ENCODE results near the gene BAG1.
A peak's percentile ranks its signal among the peaks of the same experiment; 100 is the strongest.

The BAG1 gene

DNA sequence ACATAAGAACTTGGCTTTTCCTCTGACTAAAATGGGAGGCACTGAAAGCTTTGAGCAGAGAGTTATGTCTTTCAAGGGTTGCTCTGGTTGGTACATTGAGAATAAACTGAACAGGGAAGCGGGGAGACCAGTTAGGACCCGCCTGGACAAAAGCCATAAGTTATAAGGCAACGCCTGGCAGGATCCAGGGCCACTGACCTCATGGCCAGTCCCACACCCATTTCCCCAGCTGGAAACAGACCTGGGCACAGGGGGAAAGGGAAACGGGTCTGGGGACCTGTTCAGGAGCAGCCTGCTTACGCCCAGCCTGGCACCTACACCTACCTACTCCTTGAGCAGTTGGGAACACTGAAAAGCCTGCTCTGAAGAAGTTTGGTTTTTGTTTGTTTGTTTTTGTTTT, 23.2 kb downstream of the BAG1 start:
- DNase-seq, result no peak

DNA sequence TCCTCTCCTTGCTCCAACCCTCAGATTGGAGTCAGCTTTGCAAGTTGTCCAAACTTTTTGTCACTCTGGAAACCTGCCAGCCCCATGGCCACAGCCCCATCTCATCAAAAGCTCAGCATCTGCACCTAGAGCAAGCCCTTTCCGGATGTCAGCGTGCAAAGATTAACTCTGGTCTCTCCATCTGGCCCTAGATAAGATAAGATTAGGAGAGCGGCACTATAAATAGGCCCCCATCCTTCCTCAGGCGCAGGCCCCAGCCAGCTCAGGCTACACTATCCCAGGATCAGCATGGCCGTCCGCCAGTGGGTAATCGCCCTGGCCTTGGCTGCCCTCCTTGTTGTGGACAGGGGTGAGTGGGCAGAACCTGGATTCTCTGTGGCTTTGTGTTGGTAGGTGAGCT, 24.6 kb downstream of the BAG1 start, which contains the start of gene SPINK4:
TSS of gene SPINK4 (plus strand) at position 247 of the 400 bp plus-strand sequence. CDS start at position 289, 42 bp downstream.
- no peak for DNase-seq

DNA sequence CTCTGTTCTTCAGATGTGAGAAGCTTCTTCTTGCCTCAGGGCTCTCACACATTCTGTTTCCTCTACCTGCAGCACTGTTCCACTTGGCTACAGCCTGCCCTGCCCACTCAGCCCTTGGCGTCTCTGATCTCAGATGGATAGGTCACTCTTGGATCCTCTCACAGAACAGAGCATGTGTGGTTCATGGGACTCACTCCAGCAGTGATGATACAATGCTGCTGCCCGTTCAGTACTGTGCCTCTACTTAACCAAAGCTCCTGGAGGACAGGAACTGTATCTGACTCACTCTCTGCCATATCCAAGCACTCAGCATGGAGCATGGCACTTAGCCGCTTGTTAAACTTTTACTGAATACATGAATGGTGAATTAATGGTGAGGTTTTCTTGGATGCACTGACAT, 27.9 kb downstream of the BAG1 start:
- DNase-seq, result no peak

DNA sequence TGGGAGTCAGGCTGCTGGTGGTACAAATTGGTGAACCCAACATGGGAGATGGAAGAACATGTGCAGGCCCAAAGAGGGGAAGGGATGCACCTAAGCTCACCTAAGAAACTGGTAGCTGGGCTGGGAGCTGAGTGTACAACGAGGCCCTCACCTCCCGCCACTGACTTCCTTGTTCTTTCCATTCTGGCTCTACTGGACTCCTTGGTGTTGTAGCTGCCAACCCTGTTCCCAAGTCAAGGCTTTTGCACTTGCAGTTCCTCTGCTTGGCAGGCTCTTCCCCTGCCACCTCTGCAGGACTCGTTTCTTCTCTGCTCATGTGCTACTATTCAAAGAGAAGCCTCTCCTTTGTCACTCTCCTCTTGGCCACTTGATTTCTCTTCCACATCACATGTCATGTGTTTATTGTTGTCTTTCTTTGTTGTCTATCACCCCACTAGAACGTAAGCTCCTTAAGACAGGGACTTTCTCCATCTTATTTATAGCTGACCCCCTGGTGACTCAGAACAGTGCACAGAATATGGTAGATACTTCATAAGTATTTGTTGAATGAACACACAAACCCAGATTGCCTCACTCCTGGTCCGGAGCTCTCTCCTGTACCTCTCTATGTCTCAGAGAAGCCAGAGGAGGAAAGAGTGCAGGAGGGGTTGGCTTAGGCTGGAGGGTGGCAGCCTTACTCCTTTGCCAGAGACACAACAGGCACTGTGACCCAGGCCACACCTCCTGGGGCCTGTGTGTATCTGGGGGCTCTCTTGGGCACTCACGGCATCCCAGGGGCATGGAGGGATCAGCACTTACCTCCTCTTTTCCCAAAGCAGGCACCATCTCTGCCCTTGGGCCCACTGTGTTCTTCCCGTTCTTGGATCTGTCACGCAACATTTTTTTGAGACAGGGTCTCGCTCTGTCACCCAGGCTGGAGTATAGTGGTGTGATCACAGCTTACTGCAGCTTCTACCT, 29.7 kb downstream of the BAG1 start:
- DNase-seq, result no peak

DNA sequence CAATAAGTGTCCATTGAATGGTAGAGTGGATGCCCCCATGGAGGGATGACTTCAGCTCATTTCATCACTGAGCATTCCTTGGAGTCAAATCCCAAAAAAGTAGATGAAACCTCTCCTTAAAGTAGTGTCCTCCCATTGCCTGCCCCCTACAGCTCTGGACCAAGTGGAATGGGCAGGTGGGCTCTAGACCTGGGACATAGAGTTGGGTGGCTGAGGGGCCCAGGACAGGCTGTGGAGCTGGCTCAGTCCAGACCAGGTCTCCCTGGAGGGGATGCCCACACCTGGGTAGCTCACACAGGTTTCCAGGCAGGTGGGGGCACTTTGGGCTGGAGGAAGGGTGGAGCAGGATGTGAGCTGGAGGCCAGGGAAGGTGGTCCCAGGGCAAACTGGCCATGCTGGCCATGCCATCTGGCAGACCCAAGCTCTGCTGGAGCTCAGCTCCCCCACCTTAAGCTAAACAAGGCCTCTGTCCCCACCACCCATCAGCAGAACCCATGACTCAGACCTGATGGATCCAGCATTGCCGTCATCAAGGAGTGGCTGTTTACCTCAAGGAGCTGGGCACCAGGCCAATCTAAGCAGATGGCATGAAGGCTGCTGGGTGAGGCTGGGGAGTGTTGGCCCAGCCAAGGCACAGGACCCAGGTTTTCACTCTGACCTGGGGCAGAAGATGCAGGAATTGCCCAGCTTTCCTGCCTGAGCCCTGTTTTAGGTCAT, 30.7 kb downstream of the BAG1 start:
- DNase-seq, result no peak

DNA sequence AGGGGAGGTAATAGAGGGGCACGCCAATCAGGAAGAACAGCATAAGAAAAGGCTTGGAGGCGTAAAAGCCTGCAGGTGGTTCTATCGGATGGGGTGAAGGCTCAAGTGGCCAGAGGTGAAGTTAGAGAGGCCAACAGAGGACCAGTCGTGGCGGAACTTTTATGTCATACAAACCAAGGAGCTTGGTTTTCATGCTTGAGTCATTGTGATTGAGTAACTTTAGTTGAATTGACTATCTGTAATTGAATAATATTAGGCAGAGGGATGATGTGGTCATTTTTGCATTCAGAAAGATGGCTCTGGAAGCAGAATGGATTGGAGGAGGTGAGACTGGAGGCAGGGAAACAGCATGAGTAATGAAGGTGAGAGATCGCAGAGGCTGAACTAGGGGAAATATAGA, 31.7 kb downstream of the BAG1 start:
- DNase-seq, result no peak

DNA sequence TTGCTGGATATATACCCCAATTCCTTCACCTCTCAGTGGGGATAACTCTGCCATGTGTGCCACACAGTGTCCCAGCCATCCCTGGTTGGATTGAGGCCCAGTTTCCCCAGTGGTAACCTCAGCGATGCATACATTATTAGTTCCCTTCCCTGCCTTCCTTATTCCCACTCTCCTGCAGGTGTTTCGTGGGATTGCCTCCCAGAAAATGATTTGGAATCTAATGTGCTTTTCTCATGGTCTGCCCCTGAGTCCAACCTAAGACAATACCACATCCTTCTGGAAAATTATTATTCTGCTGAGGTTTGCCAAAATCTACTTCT, 32.9 kb downstream of the BAG1 start:
- no peak for DNase-seq

DNA sequence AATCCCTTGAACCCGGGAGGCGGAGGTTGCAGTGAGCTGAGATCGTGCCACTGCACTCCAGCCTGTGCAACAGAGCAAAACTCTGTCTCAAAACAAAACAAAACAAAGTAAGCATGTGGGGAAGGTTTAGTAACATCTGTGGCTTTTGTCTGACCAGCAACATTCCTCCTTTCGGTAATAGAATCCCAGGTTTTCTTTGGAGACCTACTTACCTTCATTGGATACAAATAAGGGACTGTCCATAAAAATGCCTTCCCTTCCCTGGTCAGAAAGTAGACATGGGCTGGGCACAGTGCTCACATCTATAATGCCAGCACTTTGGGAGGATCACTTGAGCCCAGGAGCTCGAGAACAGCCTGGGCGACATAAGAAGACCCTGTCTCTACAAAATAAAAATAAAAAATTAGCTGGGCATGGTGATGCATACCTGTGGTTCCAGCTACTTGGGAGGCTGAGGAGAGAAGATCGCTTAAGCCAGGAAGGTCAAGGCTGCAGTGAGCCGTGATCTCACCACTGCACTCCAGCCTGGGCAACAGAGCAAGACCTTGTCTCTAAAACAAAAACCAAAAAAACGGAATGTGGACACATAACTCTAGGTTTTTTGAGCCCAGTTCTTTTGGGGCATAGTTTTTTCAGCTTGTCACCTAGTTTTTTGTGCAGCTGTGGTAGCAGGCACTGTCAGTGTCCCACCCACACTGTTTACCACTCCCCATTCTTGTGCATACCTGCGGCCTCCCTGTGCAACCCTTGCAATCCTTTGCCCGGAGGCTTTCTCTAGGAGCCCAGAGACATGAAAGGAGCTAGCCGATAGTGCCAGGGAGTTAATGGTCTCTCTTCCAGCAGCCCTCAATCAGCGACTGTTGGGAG, 33.5 kb downstream of the BAG1 start:
- DNase-seq, result no peak

DNA sequence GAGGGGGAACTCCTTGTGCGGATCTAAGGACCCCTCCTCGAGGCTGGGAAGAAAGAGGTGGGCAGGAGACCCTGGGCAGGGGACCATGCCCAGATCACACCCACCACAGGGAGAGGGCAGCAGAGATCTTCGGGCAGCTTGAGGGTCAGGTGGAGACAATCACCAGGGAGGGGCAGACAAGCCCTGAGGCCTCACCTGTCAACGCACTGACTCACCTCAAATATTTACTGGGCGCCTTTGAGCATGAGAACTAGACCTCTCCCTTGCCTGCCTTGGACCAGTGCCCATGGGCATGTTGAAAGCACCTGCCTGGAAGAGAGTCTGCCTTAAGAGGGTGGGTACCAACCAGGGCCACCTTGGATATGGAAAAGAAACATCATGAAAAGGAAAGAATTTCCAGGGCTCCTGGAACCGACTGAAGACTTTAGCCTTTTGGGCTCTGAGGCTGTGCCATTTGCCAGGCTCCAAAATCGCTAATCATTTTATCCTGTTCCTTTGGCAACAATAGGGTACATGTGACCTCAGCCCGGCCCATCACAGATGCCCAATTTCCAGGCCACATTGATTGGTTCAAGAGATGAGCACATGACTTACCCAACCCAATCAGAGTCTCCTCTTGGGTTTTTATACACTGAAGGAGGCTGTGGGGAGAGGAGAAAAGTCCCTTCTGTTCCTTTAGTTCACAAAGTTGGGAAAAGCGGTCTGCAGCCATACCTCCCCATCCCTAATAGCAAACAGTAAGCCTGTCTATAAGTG, 35.0 kb downstream of the BAG1 start:
- no peak for DNase-seq

DNA sequence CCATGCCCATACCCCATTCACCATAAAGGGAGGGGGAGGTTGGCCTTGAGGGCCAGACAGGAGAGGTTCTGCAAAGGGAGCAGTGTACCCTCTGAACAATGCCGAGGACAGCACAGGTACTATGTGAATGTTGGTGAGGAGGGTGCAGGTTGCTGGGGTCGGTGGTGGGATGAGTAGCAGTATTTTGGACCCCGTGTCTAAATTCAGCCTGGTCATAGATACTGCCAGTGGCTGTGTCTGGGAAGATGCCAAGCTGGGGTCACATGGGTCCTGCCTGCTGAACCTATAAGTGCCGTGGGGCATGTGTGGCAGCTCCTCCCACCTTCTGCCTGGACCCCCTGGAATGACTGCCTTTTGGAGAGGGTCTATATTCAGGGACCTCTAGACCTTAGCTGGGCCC, 35.9 kb downstream of the BAG1 start:
- DNase-seq, result no peak

DNA sequence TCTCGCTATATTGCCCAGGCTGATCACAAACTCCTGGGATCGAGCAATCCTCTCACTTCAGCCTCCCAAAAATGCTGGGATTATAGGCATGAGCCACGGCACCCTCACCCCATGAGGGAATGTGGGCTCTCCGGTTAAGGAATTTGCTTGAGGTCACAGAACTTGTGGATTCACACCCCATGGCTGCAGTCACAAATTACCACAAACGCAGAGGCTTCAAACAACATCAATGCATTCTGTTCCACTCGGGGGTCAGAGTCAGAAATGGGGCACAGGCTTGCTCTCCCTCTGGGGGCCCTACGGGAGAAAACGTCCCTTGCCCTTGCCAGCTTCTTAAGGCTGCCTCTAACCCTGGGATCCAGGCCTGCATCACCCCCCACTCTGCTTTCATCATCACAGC, 36.8 kb downstream of the BAG1 start:
- no peak for DNase-seq

DNA sequence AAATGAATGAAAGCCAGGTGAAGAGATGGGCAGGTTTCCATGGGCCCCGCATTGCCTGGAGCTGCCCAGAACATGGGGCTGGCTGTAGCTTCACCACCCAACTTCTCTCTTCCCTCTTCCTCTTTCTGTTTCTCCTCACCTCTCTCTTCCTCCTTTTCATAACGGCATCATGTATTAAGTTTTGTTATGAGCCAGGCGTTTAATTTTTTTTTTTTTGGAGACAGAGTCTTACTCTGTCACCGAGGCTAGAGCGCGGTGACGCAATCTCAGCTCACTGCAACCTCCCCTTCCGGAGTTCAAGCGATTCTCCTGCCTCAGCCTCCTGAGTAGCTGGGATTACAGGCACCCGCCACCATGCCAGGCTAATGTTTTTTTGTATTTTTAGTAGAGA, 37.5 kb downstream of the BAG1 start:
- no peak for DNase-seq

DNA sequence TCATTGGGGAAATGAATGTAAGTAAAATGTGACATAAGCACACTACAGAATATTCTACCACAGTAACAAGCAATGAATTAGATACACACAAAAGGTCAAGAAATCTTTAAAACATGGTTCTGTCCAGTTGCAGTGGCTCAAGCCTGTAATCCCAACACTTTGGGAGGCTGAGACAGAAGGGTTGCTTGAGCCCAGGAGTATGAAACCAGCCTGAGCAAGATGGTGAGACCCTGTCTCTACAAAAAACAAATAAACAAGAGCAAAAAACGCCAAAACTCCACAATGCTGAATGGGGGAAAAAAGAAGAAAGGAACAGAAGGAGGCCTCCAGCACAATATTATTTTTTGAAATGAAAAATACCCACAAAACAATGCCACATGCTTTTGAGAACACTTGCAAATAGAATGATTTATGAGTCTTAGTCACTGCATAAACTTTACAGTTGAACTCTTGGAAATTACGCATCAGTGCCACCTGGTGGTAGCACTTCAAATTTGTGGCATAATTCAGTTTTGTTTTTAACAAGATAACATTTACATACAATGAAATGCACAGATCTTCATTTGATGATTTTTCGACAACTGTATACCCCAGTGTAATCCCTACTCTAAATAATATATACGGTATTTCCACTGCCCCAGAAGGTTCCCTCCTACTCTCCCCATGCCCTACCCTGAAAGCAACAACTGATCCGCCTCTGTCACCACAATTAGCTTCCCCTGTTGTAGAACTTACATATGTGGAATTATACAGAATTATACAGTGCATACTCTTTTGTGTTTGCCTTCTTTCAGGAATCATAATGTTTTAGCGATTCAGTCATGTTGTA, 39.0 kb downstream of the BAG1 start:
- DNase-seq, result peak; percentile 75

DNA sequence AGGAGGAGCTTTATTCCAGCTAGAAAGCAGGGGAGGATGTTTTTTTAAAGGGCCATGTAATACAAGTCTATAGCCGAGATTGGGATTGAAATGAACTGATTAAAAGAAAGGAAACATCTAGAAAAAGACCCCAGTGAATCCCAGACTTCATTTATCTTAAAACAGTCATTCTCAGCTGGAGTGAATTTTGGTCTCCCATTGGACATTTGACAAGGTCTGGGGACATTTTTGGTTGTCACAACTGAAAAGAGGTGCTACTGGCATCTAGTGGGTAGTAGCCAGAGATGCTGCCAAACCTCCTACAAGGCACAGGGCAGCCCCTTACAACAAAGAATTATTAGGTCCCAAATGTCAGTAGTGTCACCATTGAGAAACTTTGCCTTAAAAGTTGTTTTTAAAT, 40.8 kb downstream of the BAG1 start:
- DNase-seq, result no peak

DNA sequence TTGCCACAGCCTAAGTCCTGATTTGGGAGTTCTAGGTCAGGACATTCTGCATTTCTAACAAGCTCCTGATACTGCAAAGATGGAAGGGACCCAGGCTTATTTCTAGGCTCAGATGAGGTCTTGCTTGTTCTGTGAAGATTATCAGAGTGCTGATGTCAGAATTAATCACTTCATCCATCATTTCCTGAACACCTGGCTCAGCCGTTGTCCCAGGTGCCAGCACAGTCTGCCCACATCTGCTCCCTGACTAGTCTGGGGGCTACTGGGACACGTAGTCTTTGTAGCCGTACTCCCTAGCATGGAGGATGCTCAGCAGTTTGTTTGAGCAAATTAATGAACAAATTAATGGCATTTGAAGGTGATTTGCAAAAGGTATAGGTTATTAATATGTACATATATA, 42.5 kb downstream of the BAG1 start:
- DNase-seq, result no peak

DNA sequence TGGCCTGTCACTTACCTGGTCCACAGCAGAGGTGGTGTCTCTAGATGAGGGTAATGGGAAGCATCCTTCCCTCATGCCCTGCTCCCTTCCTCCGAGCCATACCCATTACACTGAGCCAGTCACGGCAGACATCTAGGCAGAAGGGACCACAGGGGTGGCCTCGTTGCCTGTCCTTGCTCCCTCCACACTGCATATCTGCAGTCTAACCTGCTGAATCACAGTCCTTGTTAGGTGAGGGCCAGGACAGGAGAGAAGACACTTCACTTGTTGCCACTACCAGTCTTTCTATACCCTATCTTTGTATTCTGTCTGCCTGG, 43.0 kb downstream of the BAG1 start:
- no peak for DNase-seq

DNA sequence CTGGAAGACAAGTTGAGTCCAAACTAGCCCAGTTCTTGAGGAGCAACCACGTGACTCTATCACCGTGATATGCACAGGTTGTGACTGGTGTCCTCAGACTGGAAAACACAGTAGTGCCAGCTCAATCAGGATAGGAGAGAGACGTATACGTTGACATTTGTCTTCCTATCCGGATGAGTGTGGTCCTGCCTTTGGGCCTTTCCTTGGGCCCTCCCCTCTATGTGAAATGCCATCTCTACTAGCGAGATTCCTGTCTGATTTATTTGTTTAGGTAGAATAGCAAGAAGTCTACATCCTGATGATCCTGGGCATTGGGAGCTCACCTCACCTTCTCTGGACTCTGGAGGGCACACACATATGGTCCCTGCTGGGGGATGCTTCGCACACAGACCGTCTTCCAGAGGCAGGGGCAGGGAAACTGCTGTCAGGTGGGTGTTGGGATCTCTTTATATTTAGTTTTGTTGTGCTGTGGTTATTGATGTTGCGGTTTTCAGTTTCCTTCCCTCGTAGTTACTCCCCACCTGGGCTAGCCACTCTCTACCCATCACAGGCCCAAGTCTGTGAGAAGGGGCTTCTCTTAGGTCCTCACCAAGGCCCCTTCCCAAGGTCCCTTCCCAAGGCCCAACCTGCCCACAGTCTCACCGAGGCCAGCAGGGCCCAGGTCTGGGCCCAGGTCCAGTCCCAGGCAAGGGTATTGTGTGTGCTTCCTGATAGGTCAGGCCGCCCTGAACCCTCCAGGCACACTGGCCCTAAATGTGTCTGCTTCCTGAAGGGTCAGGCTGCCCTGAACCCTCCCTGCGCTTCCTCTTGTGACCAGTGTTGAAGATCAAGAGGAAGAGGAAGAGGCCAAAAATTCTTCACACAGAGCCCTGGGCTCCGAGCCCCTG, 43.6 kb downstream of the BAG1 start:
- no peak for DNase-seq

DNA sequence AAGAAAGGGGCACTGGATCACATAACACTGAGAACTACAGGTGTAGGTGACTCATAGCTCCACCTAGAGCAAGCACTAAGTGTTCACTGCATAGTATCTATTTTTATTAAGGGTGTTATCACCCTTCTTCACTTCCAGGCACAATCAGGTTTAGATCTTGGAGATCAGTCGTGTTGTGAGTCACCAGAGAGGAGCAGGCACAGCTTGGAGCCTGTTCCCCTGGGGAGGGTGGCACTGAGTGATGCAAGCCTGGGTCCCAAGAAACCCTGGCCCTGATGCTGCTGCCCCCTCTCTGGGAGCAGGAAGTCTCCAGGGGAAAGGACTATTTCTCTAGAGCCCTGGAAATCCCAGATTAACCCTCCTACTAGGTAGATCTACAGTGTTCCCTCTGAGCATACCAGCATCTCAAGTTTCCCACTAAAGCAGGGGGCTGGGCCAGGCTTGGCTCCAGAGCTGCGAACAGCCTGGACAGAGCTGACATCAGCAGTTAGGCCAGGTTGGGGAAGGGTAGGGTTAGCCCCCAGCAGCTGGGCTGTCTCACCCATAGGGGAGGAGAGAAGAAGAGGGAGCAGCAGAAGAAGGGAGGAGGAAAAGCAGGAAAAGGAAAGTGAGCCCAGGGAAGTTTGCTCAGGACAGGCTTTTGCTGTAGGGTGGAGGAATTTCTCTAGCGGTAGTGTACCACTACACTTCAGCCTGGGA, 52.7 kb downstream of the BAG1 start:
- no peak for DNase-seq

DNA sequence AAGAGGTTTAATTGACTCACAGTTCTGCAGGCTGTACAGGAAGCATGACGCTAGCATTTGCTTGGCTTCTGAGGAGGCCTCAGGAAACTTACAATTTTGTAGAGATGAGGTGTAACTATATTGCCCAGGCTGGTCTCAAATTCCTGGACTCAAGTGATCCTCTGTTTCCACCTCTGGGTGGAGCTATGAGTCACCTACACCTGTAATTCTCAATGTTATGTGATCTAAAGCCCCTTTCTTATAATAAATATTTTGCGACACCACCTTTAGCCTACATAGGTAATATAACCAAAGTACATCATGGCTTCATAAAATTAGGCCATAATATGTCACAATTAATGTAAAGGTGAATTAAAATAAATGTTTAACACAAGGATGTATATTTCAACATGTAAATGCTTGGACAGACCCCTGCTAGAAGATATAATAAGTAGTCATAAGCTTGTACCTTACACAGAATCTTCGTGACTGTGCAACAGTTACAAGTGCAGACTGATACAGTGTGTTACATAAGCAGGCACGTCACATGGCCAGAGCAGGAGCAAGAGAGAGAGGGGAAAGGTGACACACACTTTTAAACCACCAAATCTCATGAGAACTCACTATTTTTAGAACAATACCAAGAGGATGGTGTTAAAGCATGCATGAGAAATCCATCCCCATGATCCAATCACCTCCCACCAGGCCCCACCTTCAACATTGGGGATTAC, 54.3 kb downstream of the BAG1 start:
- no peak for DNase-seq

DNA sequence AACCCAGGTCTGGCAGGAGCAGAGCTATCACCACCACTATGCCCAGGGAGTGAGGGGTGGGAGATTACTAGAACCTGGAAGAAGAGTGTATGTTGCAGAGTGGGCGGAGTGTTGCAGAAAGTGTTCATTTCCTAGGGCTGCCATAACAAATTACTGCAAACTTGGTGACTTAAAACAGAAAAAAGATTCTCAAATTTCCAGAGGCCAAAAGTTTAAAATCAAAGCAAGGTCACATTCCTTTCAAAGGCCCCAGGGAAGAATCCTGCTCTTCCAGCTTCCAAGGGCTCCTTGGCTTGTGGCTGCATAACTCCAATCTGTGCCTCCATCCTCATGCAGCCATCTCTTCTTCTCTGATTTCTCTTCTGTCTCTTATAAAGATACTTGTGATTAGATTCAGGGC, 55.1 kb downstream of the BAG1 start:
- DNase-seq, result no peak

Measured in activated CD4-positive, alpha-beta T cell treated with anti-CD3 and anti-CD28 coated beads, Interleukin-10, Interleukin-2, amounts not matched to agents 100 ng/mL and 50 ng/mL, durations not matched to agents 16 hours and 8 hours (primary cell).